Measurements from ENCODE around the gene RFPL1.

- TF ChIP-seq CTCF (IDR thresholded peaks at IDR 0.05; ENCODE audit: low read depth, low read length, poor library complexity, severe bottlenecking) (no peak), EZH2phosphoT487 (IDR thresholded peaks at IDR 0.05; ENCODE audit: borderline replicate concordance, low read length) (no peak)
Observed at GRCh38 chr22:29482253-29482652, 43.9 kb downstream of the RFPL1 start.
